ENCODE results near the gene PTPRZ1.

PTPRZ1 gene

GRCh38 chr7:121901026-121901425, 28.1 kb downstream of the PTPRZ1 start:
- no peak for DNase-seq

GRCh38 chr7:121904120-121904519, 31.2 kb downstream of the PTPRZ1 start:
- no peak for DNase-seq

GRCh38 chr7:121908042-121908441, 35.1 kb downstream of the PTPRZ1 start:
- DNase-seq, result no peak

- no peak for DNase-seq
Measured at GRCh38 chr7:121909716-121910345, 36.9 kb downstream of the PTPRZ1 start.

- DNase-seq, result no peak
Measured at GRCh38 chr7:121913947-121914675, 41.1 kb downstream of the PTPRZ1 start.

- no peak for DNase-seq
Measured at GRCh38 chr7:121914676-121915279, 41.8 kb downstream of the PTPRZ1 start.

GRCh38 chr7:121916211-121916610, 43.2 kb downstream of the PTPRZ1 start:
- no peak for DNase-seq

- no peak for DNase-seq
Measured at GRCh38 chr7:121919986-121920385, 47.0 kb downstream of the PTPRZ1 start.

- DNase-seq, result no peak
Measured at GRCh38 chr7:121924269-121925186, 51.6 kb downstream of the PTPRZ1 start.

GRCh38 chr7:121931149-121931902, 58.4 kb downstream of the PTPRZ1 start:
- DNase-seq, result no peak

GRCh38 chr7:121932768-121933167, 59.8 kb downstream of the PTPRZ1 start:
- DNase-seq, result no peak

- DNase-seq, result no peak
Measured at GRCh38 chr7:121936951-121937623, 64.1 kb downstream of the PTPRZ1 start.

- DNase-seq, result no peak
Measured at GRCh38 chr7:121938429-121938996, 65.6 kb downstream of the PTPRZ1 start.

- DNase-seq, result no peak
Measured at GRCh38 chr7:121940918-121941317, 68.0 kb downstream of the PTPRZ1 start.

GRCh38 chr7:121941830-121942229, 68.9 kb downstream of the PTPRZ1 start:
- no peak for DNase-seq

GRCh38 chr7:121945066-121945465, 72.1 kb downstream of the PTPRZ1 start:
- DNase-seq, result no peak

- no peak for DNase-seq
Measured at GRCh38 chr7:121945480-121946236, 72.7 kb downstream of the PTPRZ1 start.

- no peak for DNase-seq
Measured at GRCh38 chr7:121953164-121953563, 80.2 kb downstream of the PTPRZ1 start.

GRCh38 chr7:121953601-121954000, 80.6 kb downstream of the PTPRZ1 start:
- DNase-seq, result no peak

GRCh38 chr7:121954803-121955202, 81.8 kb downstream of the PTPRZ1 start:
- DNase-seq, result no peak

- DNase-seq, result no peak
Measured at GRCh38 chr7:121957626-121958025, 84.7 kb downstream of the PTPRZ1 start.

Measured in NCI-H510A (cell line).